ENCODE results near the gene TRPM5. TPM values are rescaled to one million over a fixed set of nuclear protein-coding genes. Genes with fewer than 3 reads are reported as not detected.

The TRPM5 gene
- total RNA-seq, 2 experiments from 2014 or later, result not detected

- no TSS peak for BruUV-seq (replicated peaks)
- ChIA-PET CTCF (ENCODE audit: unreplicated experiment) (no interaction called here), POLR2A (interaction anchor here (0.7 to 0.8 kb wide), 2 partner anchors 48 to 1451 kb away, joined by 3 to 5 read pairs; no protein-coding TSS in a partner anchor)
- H2AFZ ChIP-seq (ENCODE audit: low read length), result no peak overlapping the region
- no peak overlapping the region for H3K4me3 ChIP-seq (ENCODE audit: low read depth, low read length, poor library complexity, severe bottlenecking)
- H3K27ac ChIP-seq (ENCODE audit: low read depth, low read length, poor library complexity, severe bottlenecking), result no peak overlapping the region
- H3K4me2 ChIP-seq (ENCODE audit: low read length), result no peak overlapping the region
- H3K79me2 ChIP-seq (ENCODE audit: insufficient read depth, low read depth, low read length), result no peaks in the 10 kb centered on the region
- no peaks in the 10 kb centered on the region for H3K4me1 ChIP-seq (ENCODE audit: insufficient read depth, low read length, poor library complexity, severe bottlenecking)
- no peaks in the 10 kb centered on the region for H3K36me3 ChIP-seq (ENCODE audit: insufficient read depth, low read length)
- no peak for DNase-seq (ENCODE audit: low spot score)
- TF ChIP-seq CTCF (conservative IDR thresholded peaks at IDR 0.05; ENCODE audit: low read length), result no peak
- no peak for TF ChIP-seq EZH2phosphoT487 (IDR thresholded peaks at IDR 0.05; ENCODE audit: borderline replicate concordance, low read depth, low read length)
- H3K9me3 ChIP-seq (ENCODE audit: low read length), result no peaks in the 10 kb centered on the region
- no peaks in the 10 kb centered on the region for H4K20me1 ChIP-seq (ENCODE audit: insufficient read depth, low read length)
- intact Hi-C loops (cut with micrococcal nuclease; ENCODE audit: unreplicated experiment), result no loop called here
- no peaks in the 10 kb centered on the region for H3K9me2 ChIP-seq (ENCODE audit: insufficient read depth, low read length)
These were observed 9.1 kb upstream of the TRPM5 start for GRCh38 chr11:2453436-2453835.

GRCh38 chr11:2452321-2453012, 8.2 kb upstream of the TRPM5 start:
- CTCF ChIA-PET (ENCODE audit: unreplicated experiment), result no interaction called here
- Histone ChIP-seq H3K79me2 (ENCODE audit: insufficient read depth, low read depth, low read length) (no peaks in the 10 kb centered on the region), H3K9me2 (ENCODE audit: insufficient read depth, low read length) (no peaks in the 10 kb centered on the region), H3K4me1 (ENCODE audit: insufficient read depth, low read length, poor library complexity, severe bottlenecking) (peaks cover 3% of the 10 kb centered on the region), H3K36me3 (ENCODE audit: insufficient read depth, low read length) (no peaks in the 10 kb centered on the region), H4K20me1 (ENCODE audit: insufficient read depth, low read length) (no peaks in the 10 kb centered on the region), H3K9me3 (ENCODE audit: low read length) (no peaks in the 10 kb centered on the region), H3K27ac (ENCODE audit: low read depth, low read length, poor library complexity, severe bottlenecking) (no peak overlapping the region), H3K4me2 (ENCODE audit: low read length) (no peak overlapping the region), H3K4me3 (ENCODE audit: low read depth, low read length, poor library complexity, severe bottlenecking) (no peak overlapping the region), H2AFZ (ENCODE audit: low read length) (no peak overlapping the region)
- POLR2A ChIA-PET, result no interaction called here
- BruUV-seq (replicated peaks), result no TSS peak
- TF ChIP-seq CTCF (conservative IDR thresholded peaks at IDR 0.05; ENCODE audit: low read length) (no peak), EZH2phosphoT487 (IDR thresholded peaks at IDR 0.05; ENCODE audit: borderline replicate concordance, low read depth, low read length) (no peak)
- intact Hi-C loops (cut with micrococcal nuclease; ENCODE audit: unreplicated experiment), result no loop called here
- no peak for DNase-seq (ENCODE audit: low spot score)

GRCh38 chr11:2451916-2452315, 7.6 kb upstream of the TRPM5 start:
- CTCF ChIA-PET (ENCODE audit: unreplicated experiment), result no interaction called here
- no TSS peak for BruUV-seq (replicated peaks)
- H4K20me1 ChIP-seq (ENCODE audit: insufficient read depth, low read length), result no peaks in the 10 kb centered on the region
- no peak overlapping the region for H2AFZ ChIP-seq (ENCODE audit: low read length)
- H3K4me3 ChIP-seq (ENCODE audit: low read depth, low read length, poor library complexity, severe bottlenecking), result no peak overlapping the region
- intact Hi-C loops (cut with micrococcal nuclease; ENCODE audit: unreplicated experiment), result no loop called here
- POLR2A ChIA-PET, result no interaction called here
- H3K79me2 ChIP-seq (ENCODE audit: insufficient read depth, low read depth, low read length), result no peaks in the 10 kb centered on the region
- TF ChIP-seq CTCF (conservative IDR thresholded peaks at IDR 0.05; ENCODE audit: low read length) (no peak), EZH2phosphoT487 (IDR thresholded peaks at IDR 0.05; ENCODE audit: borderline replicate concordance, low read depth, low read length) (no peak)
- H3K4me1 ChIP-seq (ENCODE audit: insufficient read depth, low read length, poor library complexity, severe bottlenecking), result peaks cover 9% of the 10 kb centered on the region
- H3K27ac ChIP-seq (ENCODE audit: low read depth, low read length, poor library complexity, severe bottlenecking), result no peak overlapping the region
- no peak overlapping the region for H3K4me2 ChIP-seq (ENCODE audit: low read length)
- H3K9me3 ChIP-seq (ENCODE audit: low read length), result no peaks in the 10 kb centered on the region
- no peaks in the 10 kb centered on the region for H3K36me3 ChIP-seq (ENCODE audit: insufficient read depth, low read length)
- no peak for DNase-seq (ENCODE audit: low spot score)
- no peaks in the 10 kb centered on the region for H3K9me2 ChIP-seq (ENCODE audit: insufficient read depth, low read length)

All from OCI-LY7 (cell line).